Measurements from ENCODE around the gene RNF214.

- no peak for TF ChIP-seq EZH2 (IDR thresholded peaks at IDR 0.05; ENCODE audit: borderline replicate concordance, low read depth, low read length, poor library complexity, severe bottlenecking)
- TF ChIP-seq CTCF (conservative IDR thresholded peaks at IDR 0.05; ENCODE audit: low read depth, low read length), result no peak
Observed at GRCh38 chr11:117219455-117219854, 13.0 kb upstream of the RNF214 start.
